Fibroblast of lung (primary cell): ENCODE data around the gene SLAMF1. TPM values are rescaled to one million over a fixed set of nuclear protein-coding genes. Genes with fewer than 3 reads are reported as not detected.

Source experiments
- DNase-seq, 2 donors: peaks; one replicate each; pipeline versions ENCODE4 v3.0.0 to v3.0.0-alpha.2; 2010; ENCODE audit warnings: low read depth in 2 of 2
- H2AFZ ChIP-seq: 2 replicates; pipeline ENCODE4 v1.5.1; 2012; ENCODE audit warnings: low read length, control low read depth, inconsistent platforms
- H3K27ac ChIP-seq: 2 replicates; pipeline ENCODE4 v1.5.1; 2011; ENCODE audit warnings: low read length, control low read depth; ENCODE audit not compliant: insufficient read depth
- H3K27me3 ChIP-seq: 2 replicates; pipeline ENCODE4 v1.5.1; 2011; ENCODE audit warnings: mild to moderate bottlenecking, low read length; ENCODE audit not compliant: control insufficient read depth, insufficient read depth
- H3K36me3 ChIP-seq: 2 replicates; pipeline ENCODE4 v1.5.1; 2011; ENCODE audit warnings: low read length; ENCODE audit not compliant: control insufficient read depth, insufficient read depth
- H3K4me1 ChIP-seq: 2 replicates; pipeline ENCODE4 v1.5.1; 2011; ENCODE audit warnings: low read length; ENCODE audit not compliant: control insufficient read depth, insufficient read depth; ENCODE audit errors: extremely low read depth
- H3K4me2 ChIP-seq: 2 replicates; pipeline ENCODE4 v1.5.1; 2011; ENCODE audit warnings: low read length, control low read depth; ENCODE audit not compliant: insufficient read depth; ENCODE audit errors: extremely low read depth
- H3K4me3 ChIP-seq, 4 experiments: fragments of 200-600 bp in 1 of 4; sonication (generic) in 1 of 4; replicated peaks in 1 of 4; 2 replicates each; pipeline ENCODE4 v1.5.1; 2011 to 2016; ENCODE audit warnings: low read length in 4 of 4, low read depth in 3 of 4, mild to moderate bottlenecking in 3 of 4, control low read depth in 2 of 4, inconsistent platforms in 1 of 4, mixed read lengths in 1 of 4; ENCODE audit not compliant: insufficient read depth in 1 of 4; ENCODE audit errors: control extremely low read depth in 1 of 4
- H3K79me2 ChIP-seq: 2 replicates; pipeline ENCODE4 v1.5.1; 2012; ENCODE audit warnings: mild to moderate bottlenecking, low read length, inconsistent platforms; ENCODE audit not compliant: control insufficient read depth, insufficient read depth
- H3K9ac ChIP-seq: 2 replicates; pipeline ENCODE4 v1.5.1; 2011; ENCODE audit warnings: mild to moderate bottlenecking, low read length, control low read depth; ENCODE audit not compliant: insufficient read depth
- H3K9me3 ChIP-seq: 2 replicates; pipeline ENCODE4 v1.5.1; 2012; ENCODE audit warnings: low read depth, low read length; ENCODE audit not compliant: control insufficient read depth, insufficient read depth
- H4K20me1 ChIP-seq: 2 replicates; pipeline ENCODE4 v1.5.1; 2011; ENCODE audit warnings: low read length; ENCODE audit not compliant: control insufficient read depth, insufficient read depth; ENCODE audit errors: extremely low read depth
- CTCF ChIP-seq, 2 donors: IDR thresholded peaks in 1 of 2; conservative IDR thresholded peaks in 1 of 2; 1 replicate in 1 of 2; 2 replicates in 1 of 2; pipeline ENCODE4 v1.5.1; 2011 to 2012; ENCODE audit warnings: low read length in 2 of 2, control low read depth in 1 of 2, inconsistent platforms in 1 of 2, low read depth in 1 of 2, mild to moderate bottlenecking in 1 of 2
- EZH2 ChIP-seq: IDR thresholded peaks from 2 replicates; pipeline ENCODE4 v1.5.1; 2012; ENCODE audit warnings: low read length, control low read depth, mild to moderate bottlenecking; ENCODE audit errors: missing control alignments
- polyA plus RNA-seq, 2 donors: library from polyadenylated mRNA; depleted of rRNA in 1 of 2; stranded (reverse) in 1 of 2; unstranded in 1 of 2; fragments of >200 nt; gene quantifications; 2 replicates each; pipeline ENCODE4 v1.2.1, GENCODE V29; 2011 to 2012; ENCODE audit warnings: missing spikeins in 1 of 2
- total RNA-seq: library from RNA; depleted of rRNA; stranded (reverse); fragments of >200 nt; gene quantifications from 2 replicates; pipeline ENCODE4 v1.2.1, GENCODE V29; 2014

SLAMF1 gene
- total and polyA plus RNA-seq, 2 donors (not counting 1 experiment from before 2014, with no cell fraction given), result not detected

- Histone ChIP-seq H3K4me1 (no peaks in the 10 kb centered on the region), H3K4me3 (no peak overlapping the region), H3K79me2 (no peaks in the 10 kb centered on the region), H3K4me2 (no peak overlapping the region), H3K9ac (no peak overlapping the region), H3K27me3 (no peaks in the 10 kb centered on the region), H2AFZ (no peak overlapping the region), H3K36me3 (no peaks in the 10 kb centered on the region), H3K27ac (no peak overlapping the region), H3K9me3 (no peaks in the 10 kb centered on the region), H4K20me1 (no peaks in the 10 kb centered on the region)
- no peak for DNase-seq
- TF ChIP-seq EZH2 (no peak), CTCF (conservative IDR thresholded peaks at IDR 0.05 in 1 of 2, IDR thresholded peaks at IDR 0.05 in 1 of 2; ENCODE audit: low read depth in 1 of 2, low read length in 2 of 2) (no peak)
Measured at GRCh38 chr1:160641323-160642280, 5.2 kb downstream of the SLAMF1 start.

- H3K4me2 ChIP-seq, result no peak overlapping the region
- DNase-seq, result no peak
- H4K20me1 ChIP-seq, result no peaks in the 10 kb centered on the region
- H3K9ac ChIP-seq, result no peak overlapping the region
- H3K9me3 ChIP-seq, result no peaks in the 10 kb centered on the region
- H3K27me3 ChIP-seq, result no peaks in the 10 kb centered on the region
- TF ChIP-seq CTCF (conservative IDR thresholded peaks at IDR 0.05 in 1 of 2, IDR thresholded peaks at IDR 0.05 in 1 of 2; ENCODE audit: low read depth in 1 of 2, low read length in 2 of 2) (no peak), EZH2 (no peak)
- H2AFZ ChIP-seq, result no peak overlapping the region
- H3K36me3 ChIP-seq, result no peaks in the 10 kb centered on the region
- H3K4me1 ChIP-seq, result no peaks in the 10 kb centered on the region
- no peak overlapping the region for H3K4me3 ChIP-seq
- H3K27ac ChIP-seq, result no peak overlapping the region
- no peaks in the 10 kb centered on the region for H3K79me2 ChIP-seq
Measured at GRCh38 chr1:160640359-160641123, 6.3 kb downstream of the SLAMF1 start.

DNA sequence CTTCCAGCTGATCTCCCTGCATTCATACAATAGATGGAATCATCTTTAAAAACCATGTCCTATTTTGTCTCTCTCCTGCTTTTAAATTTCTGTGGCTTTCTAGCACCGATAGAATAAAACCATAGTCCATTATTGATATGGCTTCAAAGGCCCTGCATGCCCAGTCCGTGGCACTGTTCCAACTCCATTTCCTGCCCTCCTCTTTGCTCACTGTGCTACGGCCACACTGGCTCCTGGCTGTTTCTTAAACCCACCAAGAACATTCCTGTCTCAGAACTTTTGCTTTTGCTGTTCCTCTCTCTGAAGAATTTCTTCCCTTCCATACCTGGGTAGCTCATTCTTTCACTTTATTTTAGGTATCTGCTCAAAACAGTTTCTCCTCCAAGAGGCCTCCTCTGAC lies 7.2 kb downstream of the SLAMF1 start:
- Histone ChIP-seq H3K4me2 (no peak overlapping the region), H4K20me1 (no peaks in the 10 kb centered on the region), H3K27me3 (no peaks in the 10 kb centered on the region), H3K9me3 (no peaks in the 10 kb centered on the region), H3K79me2 (no peaks in the 10 kb centered on the region), H2AFZ (no peak overlapping the region), H3K4me1 (no peaks in the 10 kb centered on the region), H3K4me3 (no peak overlapping the region), H3K36me3 (no peaks in the 10 kb centered on the region), H3K9ac (no peak overlapping the region), H3K27ac (no peak overlapping the region)
- TF ChIP-seq EZH2 (no peak), CTCF (conservative IDR thresholded peaks at IDR 0.05 in 1 of 2, IDR thresholded peaks at IDR 0.05 in 1 of 2; ENCODE audit: low read depth in 1 of 2, low read length in 2 of 2) (no peak)
- DNase-seq, result no peak
